H1 (cell line): ENCODE results near the gene EXTL1. TPM values are rescaled to one million over a fixed set of nuclear protein-coding genes. Genes with fewer than 3 reads are reported as not detected.

Experiments used
- CTCF ChIA-PET: fragments of 300-600 bp; sonication (Branson Sonifier 250); formaldehyde crosslinking; loops from one replicate; lab custom pipeline; 2021; ENCODE audit not compliant: partially characterized antibody; lab: Charles Lee
- POLR2A ChIA-PET: fragments of 300-600 bp; sonication (Branson Sonifier 250); formaldehyde crosslinking; loops from one replicate; lab custom pipeline; 2021; ENCODE audit warnings: inconsistent platforms; ENCODE audit not compliant: partially characterized antibody; lab: Charles Lee
- DNase-seq, 2 experiments: peaks; one replicate each; pipeline versions ENCODE4 v3.0.0 to v3.0.0-alpha.2; 2010 to 2022; ENCODE audit warnings: low spot score in 2 of 2, low read depth in 1 of 2, mixed read lengths in 1 of 2
- FAIRE-seq: peaks from 2 replicates; lab custom pipeline; 2011; peaks lifted over from hg19 to GRCh38; lab: Jason Lieb, UNC
- H2AFZ ChIP-seq: 2 replicates; pipeline ENCODE4 v1.8.1; 2012; ENCODE audit warnings: low read length, inconsistent platforms
- H2AK5ac ChIP-seq: 2 replicates; pipeline ENCODE4 v1.6.1; 2013; ENCODE audit warnings: low read depth, low read length
- H2BK120ac ChIP-seq: replicated peaks from 2 replicates; pipeline ENCODE3; 2013; ENCODE audit warnings: low read depth, low read length, inconsistent platforms
- H2BK12ac ChIP-seq: 2 replicates; pipeline ENCODE4 v1.6.1; 2013; ENCODE audit warnings: low read depth, low read length
- H2BK15ac ChIP-seq: 2 replicates; pipeline ENCODE4 v1.6.1; 2013; ENCODE audit warnings: low read length
- H2BK20ac ChIP-seq: 2 replicates; pipeline ENCODE4 v1.6.1; 2013; ENCODE audit warnings: low read length
- H2BK5ac ChIP-seq: 2 replicates; pipeline ENCODE4 v1.6.1; 2013; ENCODE audit warnings: low read depth, low read length
- H3K14ac ChIP-seq: 2 replicates; pipeline ENCODE4 v1.6.1; 2013; ENCODE audit warnings: inconsistent platforms; ENCODE audit not compliant: insufficient read length
- H3K18ac ChIP-seq: 2 replicates; pipeline ENCODE4 v1.6.1; 2013; ENCODE audit warnings: low read length; ENCODE audit errors: extremely low read depth
- H3K23ac ChIP-seq: 2 replicates; pipeline ENCODE4 v1.6.1; 2013; ENCODE audit warnings: inconsistent platforms; ENCODE audit not compliant: insufficient read length
- H3K23me2 ChIP-seq: 2 replicates; pipeline ENCODE4 v1.6.1; 2013; ENCODE audit warnings: low read depth, low read length
- H3K27ac ChIP-seq: 2 replicates; pipeline ENCODE4 v1.6.1; 2011; ENCODE audit warnings: low read depth, low read length, inconsistent platforms
- H3K27me3 ChIP-seq, 4 experiments: replicated peaks in 1 of 4; 1 replicate in 1 of 4; 2 replicates in 3 of 4; pipeline versions ENCODE4 v1.6.1 to v1.8.1; 2011 to 2013; ENCODE audit warnings: low read length in 3 of 4, mild to moderate bottlenecking in 3 of 4, inconsistent platforms in 2 of 4, mixed read lengths in 2 of 4, moderate library complexity in 1 of 4; ENCODE audit not compliant: control insufficient read depth in 3 of 4, insufficient read depth in 3 of 4; ENCODE audit errors: extremely low read depth in 1 of 4
- H3K36me3 ChIP-seq, 4 experiments: 2 replicates each; pipeline versions ENCODE4 v1.6.1 to v1.8.1; 2011 to 2013; ENCODE audit warnings: mild to moderate bottlenecking in 4 of 4, low read length in 3 of 4, moderate library complexity in 2 of 4, control low read depth in 1 of 4, inconsistent platforms in 1 of 4; ENCODE audit not compliant: insufficient read depth in 4 of 4, control insufficient read depth in 2 of 4
- H3K4ac ChIP-seq: replicated peaks from 2 replicates; pipeline ENCODE3; 2013; ENCODE audit warnings: low read length, low read depth, mixed read lengths, inconsistent platforms; ENCODE audit not compliant: insufficient read length
- H3K4me1 ChIP-seq, 4 experiments: replicated peaks in 1 of 4; 1 replicate in 1 of 4; 2 replicates in 3 of 4; pipeline versions ENCODE4 v1.6.1 to v1.8.1; 2011 to 2013; ENCODE audit warnings: low read length in 3 of 4, inconsistent platforms in 2 of 4, mixed read lengths in 1 of 4; ENCODE audit not compliant: insufficient read depth in 4 of 4, control insufficient read depth in 3 of 4
- H3K4me2 ChIP-seq, 2 experiments: 2 replicates each; pipeline versions ENCODE4 v1.6.1 to v1.8.1; 2011 to 2013; ENCODE audit warnings: low read depth in 2 of 2, low read length in 2 of 2, control low read depth in 1 of 2, inconsistent platforms in 1 of 2, mild to moderate bottlenecking in 1 of 2; ENCODE audit not compliant: insufficient read depth in 1 of 2
- H3K4me3 ChIP-seq, 4 experiments: fragments of 200-600, 300-600 bp in 1 of 4; sonication (generic), shearing (Covaris generic), sonication (Bioruptor Twin) in 1 of 4; 2 replicates each; pipeline versions ENCODE4 v1.5.1 to v1.8.1; 2011 to 2016; ENCODE audit warnings: low read length in 4 of 4, low read depth in 3 of 4, control low read depth in 2 of 4, inconsistent platforms in 2 of 4, mild to moderate bottlenecking in 2 of 4, mixed read lengths in 1 of 4, moderate library complexity in 1 of 4; ENCODE audit not compliant: insufficient read depth in 2 of 4; ENCODE audit errors: extremely low read depth in 1 of 4
- H3K56ac ChIP-seq: replicated peaks from 2 replicates; pipeline ENCODE3; 2013; ENCODE audit warnings: low read depth, mild to moderate bottlenecking, mixed read lengths, low read length, inconsistent platforms; ENCODE audit not compliant: insufficient read length
- H3K79me1 ChIP-seq: 2 replicates; pipeline ENCODE4 v1.6.1; 2013; ENCODE audit warnings: low read depth, low read length, control low read depth
- H3K79me2 ChIP-seq, 2 experiments: 2 replicates each; pipeline versions ENCODE4 v1.6.1 to v1.8.1; 2012 to 2013; ENCODE audit warnings: low read length in 2 of 2, mild to moderate bottlenecking in 2 of 2, inconsistent platforms in 1 of 2; ENCODE audit not compliant: insufficient read depth in 2 of 2, control insufficient read depth in 1 of 2
- H3K9ac ChIP-seq, 4 experiments: replicated peaks in 1 of 4; 1 replicate in 1 of 4; 2 replicates in 3 of 4; pipeline versions ENCODE4 v1.6.1 to v1.8.1; 2011 to 2013; ENCODE audit warnings: low read depth in 3 of 4, low read length in 3 of 4, control low read depth in 2 of 4, mild to moderate bottlenecking in 2 of 4, moderate library complexity in 2 of 4, inconsistent platforms in 1 of 4; ENCODE audit errors: extremely low read depth in 1 of 4
- H3K9me3 ChIP-seq, 2 experiments: 2 replicates each; pipeline versions ENCODE4 v1.6.1 to v1.8.1; 2012 to 2013; ENCODE audit warnings: mild to moderate bottlenecking in 2 of 2, moderate library complexity in 2 of 2, control low read depth in 1 of 2, inconsistent platforms in 1 of 2, low read depth in 1 of 2, low read length in 1 of 2, mixed read lengths in 1 of 2; ENCODE audit not compliant: insufficient read depth in 2 of 2
- H4K20me1 ChIP-seq, 2 experiments: replicated peaks in 1 of 2; 2 replicates each; pipeline versions ENCODE3 to v1.8.1; 2011 to 2013; ENCODE audit warnings: inconsistent platforms in 2 of 2, low read length in 2 of 2, mild to moderate bottlenecking in 1 of 2; ENCODE audit not compliant: insufficient read depth in 2 of 2, control insufficient read depth in 1 of 2
- H4K5ac ChIP-seq: 2 replicates; pipeline ENCODE4 v1.6.1; 2013; ENCODE audit warnings: low read length, low read depth, mixed read lengths, inconsistent platforms; ENCODE audit not compliant: insufficient read length
- H4K8ac ChIP-seq: 2 replicates; pipeline ENCODE4 v1.8.0; 2013; ENCODE audit warnings: mild to moderate bottlenecking, moderate library complexity, low read length, inconsistent platforms; ENCODE audit not compliant: insufficient read depth; ENCODE audit errors: extremely low read depth
- H4K91ac ChIP-seq: replicated peaks from 2 replicates; pipeline ENCODE3; 2013; ENCODE audit warnings: low read length, mixed read lengths, inconsistent platforms; ENCODE audit not compliant: insufficient read length
- ASH2L ChIP-seq: fragments of 200-600, 300-600 bp; sonication (generic); IDR thresholded peaks from one replicate; pipeline ENCODE4 v1.7.1; 2017; ENCODE audit warnings: low read length
- CEBPB ChIP-seq: IDR thresholded peaks from 2 replicates; pipeline ENCODE4 v1.6.1; 2012; ENCODE audit warnings: low read depth, low read length
- KDM4A ChIP-seq: IDR thresholded peaks from one replicate; pipeline ENCODE4 v1.7.1; 2012; ENCODE audit warnings: low read depth, mild to moderate bottlenecking, moderate library complexity, low read length, inconsistent platforms; ENCODE audit not compliant: severe bottlenecking
- TAF7 ChIP-seq: optimal IDR thresholded peaks from 2 replicates; pipeline ENCODE3; 2011; ENCODE audit warnings: low read depth, mild to moderate bottlenecking, inconsistent platforms, low read length, moderate library complexity, borderline replicate concordance
- WGBS, 2 experiments: shearing (Covaris generic) in 1 of 2; methylation state at CpG; one replicate each; pipeline versions ENCODE4 v1.1.6 to v1.1.7; 2013 to 2015; ENCODE audit warnings: low lambda C conversion rate in 2 of 2, mixed read lengths in 2 of 2, inconsistent platforms in 1 of 2, low coverage in 1 of 2, missing lambda C conversion rate in 1 of 2; ENCODE audit not compliant: insufficient replicate concordance in 2 of 2, insufficient coverage in 1 of 2, insufficient read length in 1 of 2; ENCODE audit errors: extremely low coverage in 1 of 2, missing lambda C conversion rate in 1 of 2; 5-methylcytosine and 5-hydroxymethylcytosine counted together
- polyA plus RNA-seq, 7 experiments: library from polyadenylated mRNA; depleted of rRNA in 3 of 7; stranded (reverse) in 5 of 7; unstranded in 2 of 7; fragments of >200 nt in 5 of 7; fragments of 200-250 nt in 2 of 7; gene quantifications; 1 replicate in 5 of 7; 2 replicates in 1 of 7; 4 replicates in 1 of 7; pipeline versions ENCODE4 v1.2.1 to v1.2.3, GENCODE V29; 2011 to 2013; ENCODE audit warnings: missing spikeins in 2 of 7, mixed read lengths in 2 of 7
- total RNA-seq: library from RNA; stranded (reverse); fragmentation: NEBNext Ultra II Directional; extraction: Animal tissue kit (Norgen Biotek cat#: 25700); gene quantifications from 2 replicates; pipeline ENCODE4 v1.2.1, GENCODE V29; 2021
- TF ChIP-seq, protein P1 (sequence below): IDR thresholded peaks from 2 replicates; pipeline ENCODE4 v1.6.1; 2012; ENCODE audit warnings: inconsistent platforms
- TF ChIP-seq, protein P2 (sequence below), 3 experiments: IDR thresholded peaks; 1 replicate in 2 of 3; 2 replicates in 1 of 3; pipeline versions ENCODE4 v1.5.1 to v1.6.1; 2011; ENCODE audit warnings: low read length in 3 of 3, mild to moderate bottlenecking in 3 of 3, inconsistent platforms in 2 of 3, low read depth in 1 of 3, moderate library complexity in 1 of 3; ENCODE audit not compliant: insufficient read depth in 1 of 3; ENCODE audit errors: control extremely low read depth in 1 of 3
- TF ChIP-seq, protein P3 (sequence below): IDR thresholded peaks from 2 replicates; pipeline ENCODE4 v1.6.1; 2012; ENCODE audit warnings: inconsistent platforms

The EXTL1 gene
- total and polyA plus RNA-seq, 2 of the 8 experiments (the other 6 are each of a cell fraction or from before 2014, with no cell fraction given) = 0.89 to 1.2 TPM

DNA sequence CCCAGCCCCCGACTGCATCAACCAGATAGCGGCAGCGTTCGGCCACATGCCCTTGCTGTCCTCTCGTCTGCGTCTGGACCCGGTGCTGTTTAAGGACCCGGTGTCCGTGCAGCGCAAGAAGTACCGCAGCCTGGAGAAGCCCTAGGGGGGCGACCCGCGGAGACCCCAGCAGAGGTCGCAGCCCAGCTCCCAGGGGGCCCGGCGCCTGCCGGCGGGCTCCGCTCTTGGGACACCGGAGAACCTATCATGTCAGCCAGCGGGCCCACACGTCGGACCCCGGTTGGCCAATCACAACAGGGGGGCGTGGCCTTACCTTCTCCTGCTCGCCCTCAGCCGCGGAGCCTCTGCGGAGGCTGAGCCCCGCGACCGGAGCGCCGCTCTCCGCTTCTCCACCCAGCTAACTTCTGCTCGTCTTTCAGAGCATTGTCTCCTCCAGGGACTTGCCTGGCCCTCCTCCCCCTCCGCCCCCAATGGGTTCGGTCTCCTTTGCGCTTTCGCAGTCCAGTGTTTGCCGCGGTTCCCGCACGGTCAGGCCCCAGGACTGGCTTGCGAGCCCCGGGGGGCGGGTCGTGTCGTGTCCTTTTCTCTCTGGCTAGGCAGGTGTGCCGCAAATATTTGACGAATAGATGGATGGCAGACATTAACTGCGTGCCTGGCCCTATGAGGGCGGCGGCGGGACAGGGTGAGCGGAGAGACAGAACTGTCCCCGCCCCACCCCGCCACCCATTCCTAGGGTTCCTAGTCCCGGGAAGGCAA, 13.8 kb downstream of the EXTL1 start:
- Histone ChIP-seq H3K27me3 (peaks cover 6 to 26% (median 20%) of the 10 kb centered on the region in 4 experiments; a peak in 6 of 7 replicates), H3K23me2 (peaks cover 9% of the 10 kb centered on the region; the same call in 1 of the 2 replicates), H3K9ac (0 out of 7 replicates have a peak overlapping the region, but pooled peaks of 1 of the 4 experiments have one; percentile 4), H3K23ac (no peak overlapping the region), H3K79me2 (no peaks in the 10 kb centered on the region), H3K56ac (peak overlapping the region; percentile 59), H3K4me1 (peaks cover 0 to 8% (median 6%) of the 10 kb centered on the region in 4 experiments; a peak in 5 of 7 replicates), H2AK5ac (no peak overlapping the region), H3K36me3 (no peaks in the 10 kb centered on the region), H3K4ac (peak overlapping the region; percentile 98), H2AFZ (peak overlapping the region; percentile 59; the same call in 1 of the 2 replicates), H2BK120ac (no peak overlapping the region), H3K9me3 (no peaks in the 10 kb centered on the region), H4K5ac (no peak overlapping the region), H3K18ac (peak overlapping the region; percentile 60), H3K27ac (no peak overlapping the region), H4K8ac (peak overlapping the region; percentile 76), H2BK12ac (0 out of 2 replicates have a peak overlapping the region, but pooled peaks have one; percentile 27), H3K79me1 (no peaks in the 10 kb centered on the region), H4K91ac (no peak overlapping the region), H2BK5ac (no peak overlapping the region), H2BK15ac (no peak overlapping the region), H3K14ac (no peak overlapping the region), H2BK20ac (no peak overlapping the region), H4K20me1 (peaks cover 0 to 1% of the 10 kb centered on the region in 2 experiments), H3K4me2 (peak overlapping the region; percentile 27 to 96), H3K4me3 (peak overlapping the region; percentile 39 to 85 (median 76))
- ChIA-PET CTCF (interaction anchor here (0.6 to 6.5 kb wide), 38 partner anchors 9 to 462 kb away, joined by 3 to 56 read pairs (median 4); partner anchors contain the start of genes EXTL1, SLC30A2 and TRIM63), POLR2A (interaction anchor here (0.6 to 2.0 kb wide), 11 partner anchors 9 to 236 kb away, joined by 3 to 10 read pairs (median 3); partner anchors contain the start of genes CEP85, PAQR7 and SLC30A2)
- DNase-seq (peak; percentile 82 to 95), FAIRE-seq (no peak)
- 2% methylated on average over 45 of the region's 60 CpGs; no CpG with 5 or more reads in 1 of the 2 experiments for WGBS, 2 experiments
- TF ChIP-seq, protein P1, sequence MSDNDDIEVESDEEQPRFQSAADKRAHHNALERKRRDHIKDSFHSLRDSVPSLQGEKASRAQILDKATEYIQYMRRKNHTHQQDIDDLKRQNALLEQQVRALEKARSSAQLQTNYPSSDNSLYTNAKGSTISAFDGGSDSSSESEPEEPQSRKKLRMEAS = peak; percentile 62; the same call in 1 of the 2 replicates
- no peak for TF ChIP-seq TAF7
- peak; percentile 95 for TF ChIP-seq KDM4A
- TF ChIP-seq, protein P2, sequence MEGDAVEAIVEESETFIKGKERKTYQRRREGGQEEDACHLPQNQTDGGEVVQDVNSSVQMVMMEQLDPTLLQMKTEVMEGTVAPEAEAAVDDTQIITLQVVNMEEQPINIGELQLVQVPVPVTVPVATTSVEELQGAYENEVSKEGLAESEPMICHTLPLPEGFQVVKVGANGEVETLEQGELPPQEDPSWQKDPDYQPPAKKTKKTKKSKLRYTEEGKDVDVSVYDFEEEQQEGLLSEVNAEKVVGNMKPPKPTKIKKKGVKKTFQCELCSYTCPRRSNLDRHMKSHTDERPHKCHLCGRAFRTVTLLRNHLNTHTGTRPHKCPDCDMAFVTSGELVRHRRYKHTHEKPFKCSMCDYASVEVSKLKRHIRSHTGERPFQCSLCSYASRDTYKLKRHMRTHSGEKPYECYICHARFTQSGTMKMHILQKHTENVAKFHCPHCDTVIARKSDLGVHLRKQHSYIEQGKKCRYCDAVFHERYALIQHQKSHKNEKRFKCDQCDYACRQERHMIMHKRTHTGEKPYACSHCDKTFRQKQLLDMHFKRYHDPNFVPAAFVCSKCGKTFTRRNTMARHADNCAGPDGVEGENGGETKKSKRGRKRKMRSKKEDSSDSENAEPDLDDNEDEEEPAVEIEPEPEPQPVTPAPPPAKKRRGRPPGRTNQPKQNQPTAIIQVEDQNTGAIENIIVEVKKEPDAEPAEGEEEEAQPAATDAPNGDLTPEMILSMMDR (IDR thresholded peaks at IDR 0.05; ENCODE audit: control extremely low read depth in 1 of 3, insufficient read depth in 1 of 3, low read depth in 1 of 3, low read length in 3 of 3) = 0 out of 4 replicates have a peak, but pooled peaks of 1 of the 3 experiments have one; percentile 4
- 0 out of 2 replicates have a peak, but pooled peaks have one; percentile 7 for TF ChIP-seq CEBPB
- TF ChIP-seq, protein P3, sequence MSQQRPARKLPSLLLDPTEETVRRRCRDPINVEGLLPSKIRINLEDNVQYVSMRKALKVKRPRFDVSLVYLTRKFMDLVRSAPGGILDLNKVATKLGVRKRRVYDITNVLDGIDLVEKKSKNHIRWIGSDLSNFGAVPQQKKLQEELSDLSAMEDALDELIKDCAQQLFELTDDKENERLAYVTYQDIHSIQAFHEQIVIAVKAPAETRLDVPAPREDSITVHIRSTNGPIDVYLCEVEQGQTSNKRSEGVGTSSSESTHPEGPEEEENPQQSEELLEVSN = peak; percentile 78
- peak; percentile 26 for TF ChIP-seq ASH2L
